IPS-20b (cell line): Measurements from ENCODE around the gene UNC5C.

Source experiments
- H3K27ac ChIP-seq: one replicate; pipeline ENCODE4 v1.5.1; 2013; ENCODE audit warnings: low read length
- H3K27me3 ChIP-seq: 2 replicates; pipeline ENCODE4 v1.6.1; 2013; ENCODE audit warnings: mild to moderate bottlenecking, low read length, inconsistent platforms; ENCODE audit not compliant: insufficient read depth
- H3K36me3 ChIP-seq: 2 replicates; pipeline ENCODE4 v1.6.1; 2013; ENCODE audit warnings: low read depth, mild to moderate bottlenecking, inconsistent platforms, low read length, moderate library complexity; ENCODE audit not compliant: insufficient read depth
- H3K4me1 ChIP-seq: 2 replicates; pipeline ENCODE4 v1.6.1; 2013; ENCODE audit warnings: mild to moderate bottlenecking, control low read depth, inconsistent platforms, low read length, moderate library complexity; ENCODE audit not compliant: insufficient read depth
- H3K4me3 ChIP-seq: 2 replicates; pipeline ENCODE4 v1.5.1; 2013; ENCODE audit warnings: mild to moderate bottlenecking, low read length, inconsistent platforms
- H3K9ac ChIP-seq: 2 replicates; pipeline ENCODE4 v1.6.1; 2013; ENCODE audit warnings: low read depth, mild to moderate bottlenecking, inconsistent platforms, low read length, moderate library complexity
- H3K9me3 ChIP-seq: 2 replicates; pipeline ENCODE4 v1.6.1; 2013; ENCODE audit warnings: mild to moderate bottlenecking, low read depth, low read length, inconsistent platforms; ENCODE audit not compliant: insufficient read depth

Gene UNC5C

GRCh38 chr4:95560774-95561173, 12.0 kb upstream of the UNC5C start:
- Histone ChIP-seq H3K4me3 (no peak overlapping the region), H3K9me3 (no peaks in the 10 kb centered on the region), H3K36me3 (no peaks in the 10 kb centered on the region), H3K27me3 (no peaks in the 10 kb centered on the region), H3K9ac (no peak overlapping the region), H3K27ac (no peak overlapping the region), H3K4me1 (no peaks in the 10 kb centered on the region)

- no peak overlapping the region for H3K27ac ChIP-seq
- H3K4me1 ChIP-seq, result peaks cover 3% of the 10 kb centered on the region; the same call in 1 of the 2 replicates
- no peaks in the 10 kb centered on the region for H3K9me3 ChIP-seq
- H3K9ac ChIP-seq, result no peak overlapping the region
- no peaks in the 10 kb centered on the region for H3K36me3 ChIP-seq
- H3K4me3 ChIP-seq, result no peak overlapping the region
- H3K27me3 ChIP-seq, result peaks cover 6% of the 10 kb centered on the region
Observed at GRCh38 chr4:95556207-95556859, 7.6 kb upstream of the UNC5C start.

- Histone ChIP-seq H3K36me3 (no peaks in the 10 kb centered on the region), H3K4me3 (no peak overlapping the region), H3K27me3 (peaks cover 38% of the 10 kb centered on the region), H3K27ac (no peak overlapping the region), H3K9ac (no peak overlapping the region), H3K9me3 (no peaks in the 10 kb centered on the region), H3K4me1 (peaks cover 3% of the 10 kb centered on the region; the same call in 1 of the 2 replicates)
Observed at GRCh38 chr4:95552942-95553550, 4.3 kb upstream of the UNC5C start.

- no peaks in the 10 kb centered on the region for H3K36me3 ChIP-seq
- H3K27me3 ChIP-seq, result peaks cover 52% of the 10 kb centered on the region
- H3K4me1 ChIP-seq, result peaks cover 3% of the 10 kb centered on the region; the same call in 1 of the 2 replicates
- H3K9me3 ChIP-seq, result no peaks in the 10 kb centered on the region
- no peak overlapping the region for H3K4me3 ChIP-seq
- H3K9ac ChIP-seq, result peak overlapping the region; percentile 2; the same call in 1 of the 2 replicates
- H3K27ac ChIP-seq, result no peak overlapping the region
Observed at GRCh38 chr4:95551653-95552052, 2.9 kb upstream of the UNC5C start.

GRCh38 chr4:95550115-95550987, 1.6 kb upstream of the UNC5C start:
- H3K36me3 ChIP-seq, result no peaks in the 10 kb centered on the region
- peak overlapping the region; percentile 71 for H3K4me3 ChIP-seq
- peaks cover 9% of the 10 kb centered on the region; the same call in 1 of the 2 replicates for H3K4me1 ChIP-seq
- peaks cover 65% of the 10 kb centered on the region for H3K27me3 ChIP-seq
- no peak overlapping the region; the same call in 1 of the 2 replicates for H3K9ac ChIP-seq
- no peak overlapping the region for H3K27ac ChIP-seq
- no peaks in the 10 kb centered on the region for H3K9me3 ChIP-seq

GRCh38 chr4:95549246-95550114, 707 bp upstream of the UNC5C start:
- peaks cover 70% of the 10 kb centered on the region for H3K27me3 ChIP-seq
- no peaks in the 10 kb centered on the region for H3K9me3 ChIP-seq
- no peak overlapping the region for H3K27ac ChIP-seq
- H3K9ac ChIP-seq, result peak overlapping the region; percentile 62; the same call in 1 of the 2 replicates
- H3K4me3 ChIP-seq, result peak overlapping the region; percentile 71
- H3K36me3 ChIP-seq, result no peaks in the 10 kb centered on the region
- peaks cover 9% of the 10 kb centered on the region; the same call in 1 of the 2 replicates for H3K4me1 ChIP-seq

GRCh38 chr4:95547715-95548471, 880 bp downstream of the UNC5C start:
- H3K4me3 ChIP-seq, result peak overlapping the region; percentile 71
- H3K36me3 ChIP-seq, result no peaks in the 10 kb centered on the region
- no peaks in the 10 kb centered on the region for H3K9me3 ChIP-seq
- no peak overlapping the region for H3K27ac ChIP-seq
- peak overlapping the region; percentile 47; the same call in 1 of the 2 replicates for H3K9ac ChIP-seq
- H3K4me1 ChIP-seq, result peaks cover 9% of the 10 kb centered on the region; the same call in 1 of the 2 replicates
- peaks cover 70% of the 10 kb centered on the region for H3K27me3 ChIP-seq

GRCh38 chr4:95546866-95547714, 1.7 kb downstream of the UNC5C start:
- Histone ChIP-seq H3K36me3 (no peaks in the 10 kb centered on the region), H3K27ac (no peak overlapping the region), H3K9me3 (no peaks in the 10 kb centered on the region), H3K4me3 (peak overlapping the region; percentile 71), H3K4me1 (peaks cover 6% of the 10 kb centered on the region; the same call in 1 of the 2 replicates), H3K27me3 (peaks cover 70% of the 10 kb centered on the region), H3K9ac (peak overlapping the region; percentile 47; the same call in 1 of the 2 replicates)

- Histone ChIP-seq H3K4me3 (peak overlapping the region; percentile 71), H3K27ac (no peak overlapping the region), H3K9ac (no peak overlapping the region), H3K27me3 (peaks cover 63% of the 10 kb centered on the region), H3K36me3 (no peaks in the 10 kb centered on the region), H3K4me1 (peaks cover 6% of the 10 kb centered on the region; the same call in 1 of the 2 replicates), H3K9me3 (no peaks in the 10 kb centered on the region)
Observed at GRCh38 chr4:95546221-95546620, 2.6 kb downstream of the UNC5C start.

GRCh38 chr4:95545546-95545945, 3.2 kb downstream of the UNC5C start:
- Histone ChIP-seq H3K9me3 (no peaks in the 10 kb centered on the region), H3K9ac (no peak overlapping the region), H3K36me3 (no peaks in the 10 kb centered on the region), H3K27ac (no peak overlapping the region), H3K4me3 (peak overlapping the region; percentile 71; the same call in 1 of the 2 replicates), H3K4me1 (peaks cover 6% of the 10 kb centered on the region; the same call in 1 of the 2 replicates), H3K27me3 (peaks cover 57% of the 10 kb centered on the region)
